Neural crest cell (in vitro differentiated cells): ENCODE measurements around the gene ZFR2. TPM values are rescaled to one million over a fixed set of nuclear protein-coding genes. Genes with fewer than 3 reads are reported as not detected.

Source experiments
- DNase-seq: peaks from one replicate; pipeline ENCODE4 v3.0.0; 2021; ENCODE audit warnings: low read depth, mixed read lengths, low spot score
- H3K27ac Mint-ChIP-seq: one replicate; pipeline ENCODE4 v1.8.0; 2021; ENCODE audit warnings: mild to moderate bottlenecking, mixed read lengths; ENCODE audit not compliant: unreplicated experiment
- H3K27me3 Mint-ChIP-seq: 2 replicates; pipeline ENCODE4 v1.8.0; 2021; ENCODE audit warnings: low read depth, mild to moderate bottlenecking, mixed read lengths
- H3K36me3 Mint-ChIP-seq: 2 replicates; pipeline ENCODE4 v1.8.0; 2021; ENCODE audit warnings: low read depth, mild to moderate bottlenecking, mixed read lengths
- H3K4me1 Mint-ChIP-seq: 2 replicates; pipeline ENCODE4 v1.8.0; 2021; ENCODE audit warnings: mixed read lengths
- H3K4me3 Mint-ChIP-seq: one replicate; pipeline ENCODE4 v1.8.0; 2021; ENCODE audit warnings: mild to moderate bottlenecking, mixed read lengths
- H3K9me3 Mint-ChIP-seq: 2 replicates; pipeline ENCODE4 v1.8.0; 2021; ENCODE audit warnings: mixed read lengths
- CTCF ChIP-seq: fragments of 200-600 bp; sonication (generic); conservative IDR thresholded peaks from 2 replicates; pipeline ENCODE4 v1.5.0; 2021; ENCODE audit warnings: antibody characterized with exemption, mild to moderate bottlenecking
- total RNA-seq: library from RNA; stranded (reverse); gene quantifications from 2 replicates; pipeline ENCODE4 v1.2.1, GENCODE V29; 2021

Gene ZFR2
- total RNA-seq, 1 donor from 2014 or later, result 4.2 TPM

DNA sequence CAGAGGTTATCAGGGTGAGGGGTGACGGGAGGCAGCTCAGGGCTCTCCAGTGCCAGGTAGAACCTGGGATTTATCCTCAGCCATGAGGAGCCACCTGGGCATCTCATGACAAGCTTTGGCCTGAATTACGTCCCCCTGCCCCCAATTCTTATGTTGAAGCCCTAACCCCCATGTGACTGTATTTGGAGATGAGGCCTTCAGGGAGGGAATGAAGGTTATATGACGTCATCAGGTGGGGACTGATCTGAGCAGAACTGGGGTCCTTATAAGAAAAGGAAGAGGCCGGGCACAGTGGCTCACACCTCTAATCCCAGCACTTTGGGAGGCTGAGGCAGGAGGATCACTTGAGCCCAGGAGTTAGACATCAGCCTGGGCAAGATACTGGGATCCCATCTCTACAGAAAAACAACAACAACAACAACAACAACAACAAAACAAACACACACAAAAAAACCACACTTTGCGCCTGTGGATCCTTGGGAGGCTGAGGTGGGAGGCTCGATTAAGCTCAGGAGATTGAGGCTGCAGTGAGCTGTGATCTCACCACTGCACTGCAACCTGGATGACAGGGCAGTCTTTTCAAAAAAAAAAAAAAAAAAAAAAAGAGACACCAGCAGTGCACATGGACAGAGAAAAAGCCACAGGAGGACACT, 18.4 kb downstream of the ZFR2 start:
- Mint-ChIP-seq H3K4me3 (no peak overlapping the region), H3K4me1 (no peaks in the 10 kb centered on the region), H3K9me3 (peaks cover 2% of the 10 kb centered on the region), H3K36me3 (peaks cover 2% of the 10 kb centered on the region), H3K27ac (no peak overlapping the region), H3K27me3 (no peaks in the 10 kb centered on the region)
- no peak for TF ChIP-seq CTCF
- no peak for DNase-seq

DNA sequence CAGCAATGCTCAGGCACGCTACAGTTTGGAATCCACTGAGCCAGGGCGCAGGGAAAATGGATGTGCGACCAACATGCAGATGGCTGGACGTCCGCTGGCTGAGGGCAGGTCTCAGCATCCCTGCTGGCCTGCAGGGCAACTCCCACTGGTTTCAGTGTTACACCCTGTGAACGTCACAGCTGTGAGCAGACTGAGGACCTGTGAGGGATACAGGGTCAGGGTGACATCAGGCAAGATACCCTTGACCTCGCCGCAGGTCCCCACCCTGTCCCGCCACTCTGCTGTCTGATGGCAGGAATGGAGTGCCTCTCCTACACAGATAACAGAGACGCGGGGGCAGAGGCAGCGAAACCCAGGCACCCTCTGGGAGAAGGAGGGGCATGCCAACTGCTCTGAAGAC, 19.1 kb downstream of the ZFR2 start:
- H3K27me3 Mint-ChIP-seq, result no peaks in the 10 kb centered on the region
- H3K4me1 Mint-ChIP-seq, result no peaks in the 10 kb centered on the region
- no peak for TF ChIP-seq CTCF
- H3K9me3 Mint-ChIP-seq, result peaks cover 2% of the 10 kb centered on the region
- peaks cover 2% of the 10 kb centered on the region for H3K36me3 Mint-ChIP-seq
- H3K27ac Mint-ChIP-seq, result no peak overlapping the region
- DNase-seq, result no peak
- no peak overlapping the region for H3K4me3 Mint-ChIP-seq

GRCh38 chr19:3849092-3849491, 19.7 kb downstream of the ZFR2 start:
- TF ChIP-seq CTCF, result peak; percentile 54
- Mint-ChIP-seq H3K27ac (no peak overlapping the region), H3K36me3 (peaks cover 2% of the 10 kb centered on the region), H3K9me3 (peaks cover 2% of the 10 kb centered on the region), H3K4me3 (no peak overlapping the region), H3K4me1 (no peaks in the 10 kb centered on the region), H3K27me3 (no peaks in the 10 kb centered on the region)
- DNase-seq, result peak; percentile 37

DNA sequence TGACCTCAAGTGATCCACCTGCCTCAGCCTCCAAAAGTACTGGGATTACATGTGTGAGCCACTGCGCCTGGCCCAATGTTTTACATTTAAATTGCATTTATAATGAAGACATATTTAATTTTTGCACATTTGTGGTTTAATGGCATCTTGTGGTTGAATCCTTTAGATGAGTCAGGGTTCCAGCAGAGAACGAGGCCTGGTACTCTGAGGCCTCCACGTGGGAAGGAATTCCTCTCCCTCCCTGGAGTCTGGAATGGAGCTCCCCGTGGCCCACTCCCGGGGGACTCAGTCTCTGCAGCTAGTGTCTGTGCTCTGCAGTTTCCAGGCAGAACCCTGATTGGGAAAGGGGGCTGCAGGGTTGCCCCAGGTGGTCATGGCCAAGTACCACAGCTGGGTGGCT, 24.2 kb downstream of the ZFR2 start:
- TF ChIP-seq CTCF, result no peak
- no peaks in the 10 kb centered on the region for H3K27me3 Mint-ChIP-seq
- H3K4me1 Mint-ChIP-seq, result peaks cover 5% of the 10 kb centered on the region
- DNase-seq, result no peak
- H3K9me3 Mint-ChIP-seq, result no peaks in the 10 kb centered on the region
- no peak overlapping the region for H3K4me3 Mint-ChIP-seq
- H3K36me3 Mint-ChIP-seq, result no peaks in the 10 kb centered on the region
- H3K27ac Mint-ChIP-seq, result no peak overlapping the region

- H3K27me3 Mint-ChIP-seq, result peaks cover under 1% of the 10 kb centered on the region
- no peak for DNase-seq
- peaks cover 7% of the 10 kb centered on the region for H3K4me1 Mint-ChIP-seq
- H3K4me3 Mint-ChIP-seq, result no peak overlapping the region
- no peaks in the 10 kb centered on the region for H3K36me3 Mint-ChIP-seq
- H3K27ac Mint-ChIP-seq, result no peak overlapping the region
- no peaks in the 10 kb centered on the region for H3K9me3 Mint-ChIP-seq
- no peak for TF ChIP-seq CTCF
Measured at GRCh38 chr19:3842948-3843347, 25.9 kb downstream of the ZFR2 start.
